Measurements from ENCODE around the gene SLC43A2. TPM values are rescaled to one million over a fixed set of nuclear protein-coding genes. Genes with fewer than 3 reads are reported as not detected.

Gene SLC43A2
- total and polyA plus RNA-seq, 2 of the 13 experiments (the other 11 are each of a cell fraction or from before 2014, with no cell fraction given), result 7.3 to 20.0 TPM

DNA sequence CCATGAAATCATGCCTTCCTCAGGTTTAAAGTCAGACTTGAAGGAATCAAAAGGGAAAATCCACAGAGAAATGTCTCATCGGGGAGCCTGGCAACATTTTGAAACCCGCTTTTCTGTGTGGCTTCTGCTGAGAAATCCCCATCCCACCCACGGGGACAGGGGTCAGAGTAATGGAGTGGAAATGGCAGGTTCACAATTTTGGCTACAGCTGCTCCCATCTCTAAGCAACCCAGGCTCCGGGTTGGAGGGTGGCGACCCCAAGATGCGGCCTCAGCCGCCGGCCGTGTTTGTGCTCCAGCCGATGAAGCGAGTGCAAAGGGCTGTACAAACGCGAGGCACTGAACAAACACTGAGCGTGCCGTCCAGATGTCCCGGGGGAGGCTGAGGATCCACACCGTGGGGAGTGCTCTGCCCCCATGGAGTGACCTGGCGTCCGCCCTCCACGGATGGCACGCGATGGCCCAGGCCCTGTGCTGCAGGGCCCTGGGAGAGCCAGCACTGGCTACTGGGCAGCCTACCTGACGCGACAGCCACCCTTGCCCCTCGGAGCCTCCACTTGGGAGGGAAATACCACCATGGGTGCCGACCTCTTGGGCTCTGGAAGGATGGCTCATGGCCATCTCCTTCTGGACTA is 22.2 kb downstream of the SLC43A2 start (continued):
- TF ChIP-seq ZNF567 (CRISPR knock-in tag; IDR thresholded peaks at IDR 0.05; ENCODE audit: borderline replicate concordance) (no peak), SCMH1 (CRISPR knock-in tag; IDR thresholded peaks at IDR 0.05; ENCODE audit: borderline replicate concordance) (no peak), HNRNPK (IDR thresholded peaks at IDR 0.05; ENCODE audit: low read depth, low read length, poor library complexity, severe bottlenecking) (no peak), ZNF678 (CRISPR knock-in tag; IDR thresholded peaks at IDR 0.05) (no peak), MEIS1 (CRISPR knock-in tag; IDR thresholded peaks at IDR 0.05; ENCODE audit: borderline replicate concordance) (no peak), KMT2B (CRISPR knock-in tag; IDR thresholded peaks at IDR 0.05) (no peak), ZNF382 (CRISPR knock-in tag; IDR thresholded peaks at IDR 0.05; ENCODE audit: borderline replicate concordance) (no peak), U2AF2 (IDR thresholded peaks at IDR 0.05; ENCODE audit: low read depth, low read length) (no peak), HOXA5 (CRISPR knock-in tag; IDR thresholded peaks at IDR 0.05) (no peak), MED1 (CRISPR knock-in tag; IDR thresholded peaks at IDR 0.05) (peak; percentile 72), HOXA3 (CRISPR knock-in tag; IDR thresholded peaks at IDR 0.05) (peak; percentile 65; the same call in 1 of the 2 replicates), ASH2L (IDR thresholded peaks at IDR 0.05; ENCODE audit: insufficient read length, low read depth, low read length) (peak; percentile 36), SMAD9 (CRISPR knock-in tag; IDR thresholded peaks at IDR 0.05) (no peak), KLF15 (CRISPR knock-in tag; IDR thresholded peaks at IDR 0.05; ENCODE audit: borderline replicate concordance) (no peak), SYNCRIP (IDR thresholded peaks at IDR 0.05; ENCODE audit: insufficient read depth, low read depth, low read length) (no peak), AGO1 (IDR thresholded peaks at IDR 0.05; ENCODE audit: low read depth, low read length, poor library complexity, severe bottlenecking) (no peak), ZFP36 (IDR thresholded peaks at IDR 0.05; ENCODE audit: borderline replicate concordance, low read depth, low read length, partially characterized antibody) (no peak), ZNF503 (CRISPR knock-in tag; IDR thresholded peaks at IDR 0.05) (no peak), MZF1 (CRISPR knock-in tag; IDR thresholded peaks at IDR 0.05; ENCODE audit: borderline replicate concordance) (no peak), ZNF609 (CRISPR knock-in tag; IDR thresholded peaks at IDR 0.05; ENCODE audit: borderline replicate concordance) (no peak)
- TF ChIP-seq, protein P1, sequence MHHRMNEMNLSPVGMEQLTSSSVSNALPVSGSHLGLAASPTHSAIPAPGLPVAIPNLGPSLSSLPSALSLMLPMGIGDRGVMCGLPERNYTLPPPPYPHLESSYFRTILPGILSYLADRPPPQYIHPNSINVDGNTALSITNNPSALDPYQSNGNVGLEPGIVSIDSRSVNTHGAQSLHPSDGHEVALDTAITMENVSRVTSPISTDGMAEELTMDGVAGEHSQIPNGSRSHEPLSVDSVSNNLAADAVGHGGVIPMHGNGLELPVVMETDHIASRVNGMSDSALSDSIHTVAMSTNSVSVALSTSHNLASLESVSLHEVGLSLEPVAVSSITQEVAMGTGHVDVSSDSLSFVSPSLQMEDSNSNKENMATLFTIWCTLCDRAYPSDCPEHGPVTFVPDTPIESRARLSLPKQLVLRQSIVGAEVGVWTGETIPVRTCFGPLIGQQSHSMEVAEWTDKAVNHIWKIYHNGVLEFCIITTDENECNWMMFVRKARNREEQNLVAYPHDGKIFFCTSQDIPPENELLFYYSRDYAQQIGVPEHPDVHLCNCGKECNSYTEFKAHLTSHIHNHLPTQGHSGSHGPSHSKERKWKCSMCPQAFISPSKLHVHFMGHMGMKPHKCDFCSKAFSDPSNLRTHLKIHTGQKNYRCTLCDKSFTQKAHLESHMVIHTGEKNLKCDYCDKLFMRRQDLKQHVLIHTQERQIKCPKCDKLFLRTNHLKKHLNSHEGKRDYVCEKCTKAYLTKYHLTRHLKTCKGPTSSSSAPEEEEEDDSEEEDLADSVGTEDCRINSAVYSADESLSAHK (CRISPR knock-in tag; IDR thresholded peaks at IDR 0.05; ENCODE audit: borderline replicate concordance), result no peak

Data from HepG2 (cell line).